ENCODE data around the gene NUCB1.
A peak's percentile ranks its signal among the peaks of the same experiment; 100 is the strongest.
"Not testable (repeated sequence)": the region's sequence is repeated elsewhere in the genome, so short reads cannot be mapped to it uniquely, and the experiment has no call there.

The NUCB1 gene

GRCh38 chr19:48918071-48918470, 18.0 kb downstream of the NUCB1 start:
- H2BK120ac ChIP-seq (ENCODE audit: low read depth, low read length), result no peak overlapping the region
- H4K8ac ChIP-seq (ENCODE audit: low read depth, low read length), result no peak overlapping the region
- H3K36me3 ChIP-seq (replicated peaks in 1 of 2; ENCODE audit: control insufficient read depth in 2 of 2, insufficient read depth in 2 of 2, low read length in 2 of 2), result peaks cover 40 to 87% of the 10 kb centered on the region in 2 donors
- H2BK12ac ChIP-seq (ENCODE audit: low read length), result no peak overlapping the region
- H3K4me3 ChIP-seq (ENCODE audit: low read length in 2 of 2), result no peak overlapping the region
- no peaks in the 10 kb centered on the region for H3K27me3 ChIP-seq (ENCODE audit: control insufficient read depth in 3 of 3, insufficient read depth in 3 of 3, low read depth in 1 of 3, low read length in 3 of 3)
- no peak overlapping the region for H3K18ac ChIP-seq (ENCODE audit: low read length)
- no peak overlapping the region for H4K91ac ChIP-seq (ENCODE audit: low read depth, low read length, poor library complexity)
- no peaks in the 10 kb centered on the region for H3K79me1 ChIP-seq (ENCODE audit: low read depth, low read length)
- H2AK5ac ChIP-seq (ENCODE audit: low read depth, low read length), result peak overlapping the region; percentile 1
- H2AFZ ChIP-seq (ENCODE audit: low read length), result no peak overlapping the region
- no peak overlapping the region for H3K4ac ChIP-seq (ENCODE audit: low read length)
- WGBS, 2 donors (ENCODE audit: extremely low coverage in 2 of 2, insufficient read length in 2 of 2, insufficient replicate concordance in 1 of 2), result no CpG with 5 or more reads among the region's 6 CpGs
- no peaks in the 10 kb centered on the region for H3K4me1 ChIP-seq (ENCODE audit: control insufficient read depth in 2 of 2, insufficient read depth in 1 of 2, low read depth in 1 of 2, low read length in 2 of 2)
- H3K9ac ChIP-seq (ENCODE audit: low read depth, low read length, poor library complexity), result no peak overlapping the region
- no peak overlapping the region for H3K27ac ChIP-seq (replicated peaks; ENCODE audit: low read length)
- no peak overlapping the region for H3K14ac ChIP-seq (ENCODE audit: low read length)
- DNase-seq (ENCODE audit: low spot score), result no peak
- peak overlapping the region; percentile 35 for H2BK5ac ChIP-seq (ENCODE audit: low read length)
- H3K23ac ChIP-seq (ENCODE audit: low read depth, low read length, poor library complexity), result no peak overlapping the region
- H2BK15ac ChIP-seq (ENCODE audit: low read length), result no peak overlapping the region
- H3K4me2 ChIP-seq (ENCODE audit: insufficient read depth, low read length, poor library complexity, severe bottlenecking), result no peak overlapping the region
- no peaks in the 10 kb centered on the region for H3K9me3 ChIP-seq (replicated peaks in 1 of 2; ENCODE audit: control insufficient read depth in 2 of 2, insufficient read depth in 1 of 2, low read depth in 1 of 2, low read length in 2 of 2)

- Histone ChIP-seq H2BK15ac (ENCODE audit: low read length) (no peak overlapping the region), H3K27me3 (ENCODE audit: control insufficient read depth in 3 of 3, insufficient read depth in 3 of 3, low read depth in 1 of 3, low read length in 3 of 3) (no peaks in the 10 kb centered on the region), H3K79me1 (ENCODE audit: low read depth, low read length) (no peaks in the 10 kb centered on the region), H3K4ac (ENCODE audit: low read length) (no peak overlapping the region), H2BK120ac (ENCODE audit: low read depth, low read length) (no peak overlapping the region), H2BK12ac (ENCODE audit: low read length) (no peak overlapping the region), H3K36me3 (replicated peaks in 1 of 2; ENCODE audit: control insufficient read depth in 2 of 2, insufficient read depth in 2 of 2, low read length in 2 of 2) (peaks cover 36 to 82% of the 10 kb centered on the region in 2 donors), H3K9ac (ENCODE audit: low read depth, low read length, poor library complexity) (no peak overlapping the region), H3K14ac (ENCODE audit: low read length) (no peak overlapping the region), H3K4me3 (ENCODE audit: low read length in 2 of 2) (no peak overlapping the region), H3K4me2 (ENCODE audit: insufficient read depth, low read length, poor library complexity, severe bottlenecking) (no peak overlapping the region), H2BK5ac (ENCODE audit: low read length) (peak overlapping the region; percentile 35), H3K4me1 (ENCODE audit: control insufficient read depth in 2 of 2, insufficient read depth in 1 of 2, low read depth in 1 of 2, low read length in 2 of 2) (no peaks in the 10 kb centered on the region), H4K91ac (ENCODE audit: low read depth, low read length, poor library complexity) (no peak overlapping the region), H2AFZ (ENCODE audit: low read length) (no peak overlapping the region), H3K27ac (replicated peaks; ENCODE audit: low read length) (no peak overlapping the region), H3K9me3 (replicated peaks in 1 of 2; ENCODE audit: control insufficient read depth in 2 of 2, insufficient read depth in 1 of 2, low read depth in 1 of 2, low read length in 2 of 2) (no peaks in the 10 kb centered on the region), H4K8ac (ENCODE audit: low read depth, low read length) (no peak overlapping the region), H2AK5ac (ENCODE audit: low read depth, low read length) (no peak overlapping the region), H3K18ac (ENCODE audit: low read length) (no peak overlapping the region), H3K23ac (ENCODE audit: low read depth, low read length, poor library complexity) (no peak overlapping the region)
- DNase-seq (ENCODE audit: low spot score), result peak; percentile 52
- no CpG with 5 or more reads among the region's 18 CpGs for WGBS, 2 donors (ENCODE audit: extremely low coverage in 2 of 2, insufficient read length in 2 of 2, insufficient replicate concordance in 1 of 2)
Observed at GRCh38 chr19:48918801-48919247, 18.7 kb downstream of the NUCB1 start.

- H3K27me3 ChIP-seq (ENCODE audit: control insufficient read depth in 3 of 3, insufficient read depth in 3 of 3, low read depth in 1 of 3, low read length in 3 of 3); H3K23ac ChIP-seq (ENCODE audit: low read depth, low read length, poor library complexity); H2AK5ac ChIP-seq (ENCODE audit: low read depth, low read length); H4K91ac ChIP-seq (ENCODE audit: low read depth, low read length, poor library complexity); H3K4me3 ChIP-seq (ENCODE audit: low read length in 2 of 2); H3K4ac ChIP-seq (ENCODE audit: low read length); H3K79me1 ChIP-seq (ENCODE audit: low read depth, low read length); H3K18ac ChIP-seq (ENCODE audit: low read length); H3K9ac ChIP-seq (ENCODE audit: low read depth, low read length, poor library complexity); H4K8ac ChIP-seq (ENCODE audit: low read depth, low read length); H2AFZ ChIP-seq (ENCODE audit: low read length); H3K27ac ChIP-seq (replicated peaks; ENCODE audit: low read length); H3K9me3 ChIP-seq (replicated peaks in 1 of 2; ENCODE audit: control insufficient read depth in 2 of 2, insufficient read depth in 1 of 2, low read depth in 1 of 2, low read length in 2 of 2); H3K4me2 ChIP-seq (ENCODE audit: insufficient read depth, low read length, poor library complexity, severe bottlenecking); H2BK15ac ChIP-seq (ENCODE audit: low read length); H2BK12ac ChIP-seq (ENCODE audit: low read length); H2BK120ac ChIP-seq (ENCODE audit: low read depth, low read length); DNase-seq (ENCODE audit: low spot score); H3K4me1 ChIP-seq (ENCODE audit: control insufficient read depth in 2 of 2, insufficient read depth in 1 of 2, low read depth in 1 of 2, low read length in 2 of 2); H3K14ac ChIP-seq (ENCODE audit: low read length); H2BK5ac ChIP-seq (ENCODE audit: low read length): not testable (repeated sequence)
- no CpG with 5 or more reads among the region's 8 CpGs for WGBS, 2 donors (ENCODE audit: extremely low coverage in 2 of 2, insufficient read length in 2 of 2, insufficient replicate concordance in 1 of 2)
- peaks cover 32 to 78% of the 10 kb centered on the region in 2 donors for H3K36me3 ChIP-seq (replicated peaks in 1 of 2; ENCODE audit: control insufficient read depth in 2 of 2, insufficient read depth in 2 of 2, low read length in 2 of 2)
Observed at GRCh38 chr19:48919271-48919670, 19.2 kb downstream of the NUCB1 start.

DNA sequence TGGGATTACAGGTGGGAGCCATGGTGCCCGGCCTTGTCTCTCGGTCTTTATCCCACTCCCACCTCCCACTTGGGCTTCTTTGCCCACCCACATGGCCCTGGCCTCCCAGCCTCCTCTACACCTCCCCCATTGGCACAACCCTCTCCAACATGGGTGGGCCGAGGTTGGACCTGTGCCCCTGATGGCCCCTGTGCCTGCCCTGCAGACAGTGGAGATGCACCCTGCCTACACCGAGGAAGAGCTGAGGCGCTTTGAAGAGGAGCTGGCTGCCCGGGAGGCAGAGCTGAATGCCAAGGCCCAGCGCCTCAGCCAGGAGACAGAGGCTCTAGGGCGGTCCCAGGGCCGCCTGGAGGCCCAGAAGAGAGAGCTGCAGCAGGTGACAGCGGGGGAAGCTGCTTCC, 20.8 kb downstream of the NUCB1 start:
- H3K4me2 ChIP-seq (ENCODE audit: insufficient read depth, low read length, poor library complexity, severe bottlenecking), result no peak overlapping the region
- no peaks in the 10 kb centered on the region for H3K9me3 ChIP-seq (replicated peaks in 1 of 2; ENCODE audit: control insufficient read depth in 2 of 2, insufficient read depth in 1 of 2, low read depth in 1 of 2, low read length in 2 of 2)
- no peaks in the 10 kb centered on the region for H3K27me3 ChIP-seq (ENCODE audit: control insufficient read depth in 3 of 3, insufficient read depth in 3 of 3, low read depth in 1 of 3, low read length in 3 of 3)
- no peaks in the 10 kb centered on the region for H3K79me1 ChIP-seq (ENCODE audit: low read depth, low read length)
- H2AK5ac ChIP-seq (ENCODE audit: low read depth, low read length), result no peak overlapping the region
- H2AFZ ChIP-seq (ENCODE audit: low read length), result no peak overlapping the region
- no peak overlapping the region for H2BK120ac ChIP-seq (ENCODE audit: low read depth, low read length)
- peak overlapping the region; percentile 38 for H3K18ac ChIP-seq (ENCODE audit: low read length)
- H2BK12ac ChIP-seq (ENCODE audit: low read length), result no peak overlapping the region
- no peak overlapping the region for H3K4ac ChIP-seq (ENCODE audit: low read length)
- H3K4me1 ChIP-seq (ENCODE audit: control insufficient read depth in 2 of 2, insufficient read depth in 1 of 2, low read depth in 1 of 2, low read length in 2 of 2), result no peaks in the 10 kb centered on the region
- no peak overlapping the region for H3K14ac ChIP-seq (ENCODE audit: low read length)
- H4K8ac ChIP-seq (ENCODE audit: low read depth, low read length), result no peak overlapping the region
- H3K4me3 ChIP-seq (ENCODE audit: low read length in 2 of 2), result no peak overlapping the region
- H3K9ac ChIP-seq (ENCODE audit: low read depth, low read length, poor library complexity), result no peak overlapping the region
- peak overlapping the region; percentile 73 for H3K23ac ChIP-seq (ENCODE audit: low read depth, low read length, poor library complexity)
- no peak overlapping the region for H2BK5ac ChIP-seq (ENCODE audit: low read length)
- DNase-seq (ENCODE audit: low spot score), result no peak
- H4K91ac ChIP-seq (ENCODE audit: low read depth, low read length, poor library complexity), result no peak overlapping the region
- no peak overlapping the region for H2BK15ac ChIP-seq (ENCODE audit: low read length)
- no CpG with 5 or more reads among the region's 10 CpGs for WGBS, 2 donors (ENCODE audit: extremely low coverage in 2 of 2, insufficient read length in 2 of 2, insufficient replicate concordance in 1 of 2)
- peaks cover 28 to 61% of the 10 kb centered on the region in 2 donors for H3K36me3 ChIP-seq (replicated peaks in 1 of 2; ENCODE audit: control insufficient read depth in 2 of 2, insufficient read depth in 2 of 2, low read length in 2 of 2)
- H3K27ac ChIP-seq (replicated peaks; ENCODE audit: low read length), result no peak overlapping the region
